Measurements from ENCODE around the gene ARRB2.

Gene ARRB2

GRCh38 chr17:4704991-4705390, 5.4 kb upstream of the ARRB2 start:
- Histone ChIP-seq H3K9me2 (ENCODE audit: low read depth, low read length) (no peaks in the 10 kb centered on the region), H3K79me2 (ENCODE audit: insufficient read depth, low read length) (peaks cover 32% of the 10 kb centered on the region), H3K9me3 (ENCODE audit: low read length) (no peaks in the 10 kb centered on the region), H3K27ac (ENCODE audit: low read depth, low read length, poor library complexity, severe bottlenecking) (peak overlapping the region; percentile 51), H4K20me1 (ENCODE audit: insufficient read depth, low read length) (no peaks in the 10 kb centered on the region), H3K4me3 (ENCODE audit: low read depth, low read length, poor library complexity, severe bottlenecking) (peak overlapping the region; percentile 96), H2AFZ (ENCODE audit: low read length) (no peak overlapping the region), H3F3A (ENCODE audit: insufficient read depth, low read length) (no peaks in the 10 kb centered on the region), H3K4me2 (ENCODE audit: low read length) (peak overlapping the region; percentile 100), H3K36me3 (ENCODE audit: insufficient read depth, low read length) (peaks cover 5% of the 10 kb centered on the region; the same call in 1 of the 2 replicates), H3K27me3 (ENCODE audit: insufficient read depth, low read length) (no peaks in the 10 kb centered on the region), H3K4me1 (ENCODE audit: insufficient read depth, low read length, severe bottlenecking) (peaks cover 37% of the 10 kb centered on the region), H3K9ac (ENCODE audit: low read length) (peak overlapping the region; percentile 90)
- TF ChIP-seq EZH2 (IDR thresholded peaks at IDR 0.05; ENCODE audit: borderline replicate concordance, low read length) (no peak), CTCF (IDR thresholded peaks at IDR 0.05; ENCODE audit: low read length) (no peak)

GRCh38 chr17:4706121-4706520, 4.3 kb upstream of the ARRB2 start:
- no peak overlapping the region for H2AFZ ChIP-seq (ENCODE audit: low read length)
- H3K4me3 ChIP-seq (ENCODE audit: low read depth, low read length, poor library complexity, severe bottlenecking): no peak overlapping the region
- H3K36me3 ChIP-seq (ENCODE audit: insufficient read depth, low read length): no peaks in the 10 kb centered on the region
- H4K20me1 ChIP-seq (ENCODE audit: insufficient read depth, low read length): no peaks in the 10 kb centered on the region
- no peaks in the 10 kb centered on the region for H3K9me2 ChIP-seq (ENCODE audit: low read depth, low read length)
- no peaks in the 10 kb centered on the region for H3F3A ChIP-seq (ENCODE audit: insufficient read depth, low read length)
- TF ChIP-seq EZH2 (IDR thresholded peaks at IDR 0.05; ENCODE audit: borderline replicate concordance, low read length): no peak
- TF ChIP-seq CTCF (IDR thresholded peaks at IDR 0.05; ENCODE audit: low read length): no peak
- H3K79me2 ChIP-seq (ENCODE audit: insufficient read depth, low read length): peaks cover 25% of the 10 kb centered on the region
- no peaks in the 10 kb centered on the region for H3K9me3 ChIP-seq (ENCODE audit: low read length)
- no peaks in the 10 kb centered on the region for H3K27me3 ChIP-seq (ENCODE audit: insufficient read depth, low read length)
- no peak overlapping the region for H3K9ac ChIP-seq (ENCODE audit: low read length)
- no peak overlapping the region for H3K4me2 ChIP-seq (ENCODE audit: low read length)
- no peak overlapping the region for H3K27ac ChIP-seq (ENCODE audit: low read depth, low read length, poor library complexity, severe bottlenecking)
- H3K4me1 ChIP-seq (ENCODE audit: insufficient read depth, low read length, severe bottlenecking): peaks cover 38% of the 10 kb centered on the region

GRCh38 chr17:4708436-4708835, 2.0 kb upstream of the ARRB2 start:
- Histone ChIP-seq H3K4me2 (ENCODE audit: low read length) (no peak overlapping the region), H3K27ac (ENCODE audit: low read depth, low read length, poor library complexity, severe bottlenecking) (no peak overlapping the region), H3K79me2 (ENCODE audit: insufficient read depth, low read length) (peaks cover 3% of the 10 kb centered on the region), H3K27me3 (ENCODE audit: insufficient read depth, low read length) (no peaks in the 10 kb centered on the region), H3K36me3 (ENCODE audit: insufficient read depth, low read length) (no peaks in the 10 kb centered on the region), H4K20me1 (ENCODE audit: insufficient read depth, low read length) (no peaks in the 10 kb centered on the region), H3K4me3 (ENCODE audit: low read depth, low read length, poor library complexity, severe bottlenecking) (no peak overlapping the region), H3K9me2 (ENCODE audit: low read depth, low read length) (no peaks in the 10 kb centered on the region), H2AFZ (ENCODE audit: low read length) (no peak overlapping the region), H3K9ac (ENCODE audit: low read length) (no peak overlapping the region), H3F3A (ENCODE audit: insufficient read depth, low read length) (no peaks in the 10 kb centered on the region), H3K4me1 (ENCODE audit: insufficient read depth, low read length, severe bottlenecking) (peaks cover 30% of the 10 kb centered on the region), H3K9me3 (ENCODE audit: low read length) (no peaks in the 10 kb centered on the region)
- TF ChIP-seq CTCF (IDR thresholded peaks at IDR 0.05; ENCODE audit: low read length) (no peak), EZH2 (IDR thresholded peaks at IDR 0.05; ENCODE audit: borderline replicate concordance, low read length) (no peak)

All from OCI-LY1 (cell line).